NCI-H748 (cell line): ENCODE data around the gene IGSF21.

Experiments
- DNase-seq: peaks from one replicate; lab custom pipeline; 2025; ENCODE audit not compliant: unreplicated experiment; lab: John Stamatoyannopoulos, UW

IGSF21 gene

GRCh38 chr1:18094096-18094495 lies 13.5 kb upstream of the IGSF21 start:
- no peak for DNase-seq

- no peak for DNase-seq
These were observed 10.4 kb upstream of the IGSF21 start for GRCh38 chr1:18097206-18097605.

DNA sequence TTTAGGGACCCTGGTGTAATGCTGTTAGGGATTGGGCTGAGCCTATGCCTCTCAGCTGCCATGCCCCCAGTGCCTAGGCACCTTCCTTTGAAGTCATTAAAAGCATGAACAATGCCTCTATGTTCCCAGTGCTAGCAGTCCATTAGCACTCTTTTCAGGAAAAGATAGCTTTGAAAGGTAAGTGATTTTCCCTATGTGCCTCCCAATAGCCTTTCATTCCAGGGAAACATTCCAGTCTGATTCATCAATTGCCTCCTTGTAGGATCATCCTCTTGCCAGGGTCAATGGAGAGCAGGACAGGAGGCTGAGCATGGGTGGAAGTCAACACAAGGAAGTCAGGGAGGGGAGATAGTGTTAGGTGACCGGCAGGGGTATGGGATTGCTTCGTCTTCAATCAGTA lies 8.6 kb upstream of the IGSF21 start:
- no peak for DNase-seq

DNA sequence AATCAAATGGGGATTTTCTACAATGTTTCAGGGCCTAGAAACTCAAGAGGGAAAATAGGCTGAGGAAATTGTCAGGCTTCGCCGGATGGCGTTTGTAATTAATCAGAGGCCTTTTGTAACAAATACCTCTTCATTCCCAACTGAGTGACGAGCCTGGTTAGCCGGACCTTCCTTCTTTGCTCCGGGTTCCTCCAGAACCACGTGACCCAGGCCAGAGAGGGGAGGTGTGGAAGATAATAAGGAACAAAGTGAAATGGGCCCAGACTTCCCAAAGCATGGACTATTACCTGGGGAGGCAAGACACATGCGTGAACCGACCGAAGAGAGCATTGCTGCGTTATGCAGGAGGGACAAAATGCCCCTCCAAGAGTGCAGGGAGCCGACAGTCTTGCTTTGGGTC lies 7.5 kb upstream of the IGSF21 start:
- no peak for DNase-seq

DNA sequence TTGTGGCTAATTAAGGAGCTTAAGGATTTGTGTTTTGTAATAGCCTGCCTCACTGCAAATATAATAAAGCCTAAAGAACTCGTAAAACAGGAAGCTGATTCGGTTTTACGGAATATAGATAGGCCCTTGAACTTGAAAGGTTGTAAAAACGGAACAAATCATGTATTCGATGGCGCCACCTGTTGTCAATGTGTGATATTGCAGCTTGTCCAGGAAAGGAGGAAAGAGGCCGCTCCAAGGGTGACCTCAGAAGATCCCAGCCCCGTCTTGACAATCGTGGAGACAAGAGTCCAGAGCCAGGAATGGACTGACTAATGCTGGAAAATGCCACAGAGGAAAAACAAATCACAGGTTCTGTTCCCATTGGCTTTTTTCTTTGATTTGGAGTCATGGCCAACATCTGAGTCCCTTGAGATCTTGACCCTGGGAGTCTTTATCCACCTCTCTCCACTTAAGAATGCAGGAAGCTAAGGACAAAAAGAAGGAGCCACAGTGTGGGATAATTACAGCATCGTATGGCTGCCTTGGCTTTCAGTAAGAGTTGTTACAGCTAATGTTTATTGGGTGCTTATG lies 7.0 kb upstream of the IGSF21 start:
- DNase-seq = peak; percentile 39

DNA sequence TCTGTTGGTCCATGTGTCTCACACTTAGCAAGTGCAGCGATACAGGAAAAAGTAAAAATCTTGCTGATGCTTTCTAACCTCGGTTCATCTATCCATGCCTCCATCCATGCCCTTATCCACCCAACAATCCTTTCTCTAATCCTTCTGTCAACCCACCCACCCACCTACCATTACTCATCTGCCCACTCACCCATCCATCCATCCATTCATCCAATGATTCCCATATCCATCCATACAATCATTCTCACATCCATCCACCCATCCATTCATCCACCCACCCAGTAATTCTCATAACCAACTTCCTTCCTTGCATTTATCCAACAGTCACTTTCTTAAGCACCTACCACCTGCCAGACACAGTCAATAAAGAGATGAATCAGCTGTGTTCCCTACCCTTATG lies 6.1 kb upstream of the IGSF21 start:
- no peak for DNase-seq

GRCh38 chr1:18103788-18104421 lies 3.7 kb upstream of the IGSF21 start:
- no peak for DNase-seq

DNA sequence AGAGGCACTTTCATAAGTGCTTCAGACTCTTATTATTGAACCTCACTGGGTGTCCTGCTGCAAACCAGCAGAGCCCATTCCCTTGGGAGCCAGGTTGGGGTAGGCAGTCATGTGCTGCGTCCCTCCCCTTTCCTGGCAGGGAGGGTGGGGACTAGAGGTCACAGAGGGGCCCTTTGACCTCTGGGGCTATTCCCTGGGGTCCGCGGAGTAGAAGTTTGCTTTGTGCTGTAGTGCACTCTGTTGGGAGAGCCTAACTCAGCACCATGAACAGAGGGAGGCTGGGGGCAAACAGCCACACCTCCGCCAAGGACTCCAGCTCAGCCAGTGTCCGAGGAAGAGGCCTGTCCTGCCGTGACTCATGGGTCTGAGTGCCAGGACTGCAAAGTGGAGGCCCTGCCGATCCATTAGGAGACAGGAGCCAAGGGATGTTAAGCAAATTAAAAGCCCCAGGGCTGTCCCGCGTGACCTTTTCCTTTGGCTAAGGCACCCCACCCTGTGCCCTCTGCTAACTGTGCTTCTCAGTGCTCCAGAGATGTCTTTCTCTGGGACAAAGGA lies 3.0 kb upstream of the IGSF21 start:
- DNase-seq = no peak

- no peak for DNase-seq
These were observed 2.4 kb upstream of the IGSF21 start for GRCh38 chr1:18105196-18105595.

GRCh38 chr1:18108299-18109057 lies 880 bp downstream of the IGSF21 start:
- peak; percentile 39 for DNase-seq

DNA sequence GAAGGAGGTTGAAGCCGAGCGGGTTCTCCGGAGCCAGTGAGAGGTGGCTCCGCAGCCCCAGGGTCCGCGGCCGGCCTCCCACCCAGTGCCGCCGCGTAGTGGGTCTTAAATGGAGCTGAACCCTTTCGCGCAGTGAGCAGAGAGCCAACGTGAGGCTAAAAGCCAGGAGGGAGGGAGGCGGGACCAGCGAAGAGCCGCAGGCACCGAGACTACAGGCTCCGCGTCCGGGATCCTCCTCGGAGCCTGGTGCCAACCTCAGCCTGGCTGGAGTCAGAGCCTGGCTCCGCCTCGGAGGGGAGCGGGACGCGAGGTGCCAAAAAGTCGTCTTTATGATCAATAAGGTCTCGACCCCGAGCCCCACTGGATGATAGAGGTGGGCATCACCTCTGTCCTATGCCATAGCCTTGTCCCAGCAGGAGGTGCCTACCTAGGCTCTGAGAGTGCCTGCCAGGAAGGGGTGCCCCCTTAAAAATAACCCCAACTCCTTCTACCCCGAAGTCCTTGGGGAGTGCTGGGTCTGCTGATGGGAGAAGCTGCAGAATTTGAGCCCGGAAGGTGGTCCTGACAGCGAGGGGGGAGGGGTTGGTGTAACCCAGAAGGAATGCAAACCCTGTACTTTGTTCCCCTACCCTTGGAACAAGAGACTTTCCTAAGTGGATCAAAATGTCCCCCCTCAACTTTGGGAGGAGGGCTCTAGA lies 1.6 kb downstream of the IGSF21 start:
- DNase-seq = peak; percentile 53

GRCh38 chr1:18109756-18110597 lies 2.4 kb downstream of the IGSF21 start:
- peak; percentile 58 for DNase-seq

- DNase-seq = no peak
These were observed 3.0 kb downstream of the IGSF21 start for GRCh38 chr1:18110598-18110939.

DNA sequence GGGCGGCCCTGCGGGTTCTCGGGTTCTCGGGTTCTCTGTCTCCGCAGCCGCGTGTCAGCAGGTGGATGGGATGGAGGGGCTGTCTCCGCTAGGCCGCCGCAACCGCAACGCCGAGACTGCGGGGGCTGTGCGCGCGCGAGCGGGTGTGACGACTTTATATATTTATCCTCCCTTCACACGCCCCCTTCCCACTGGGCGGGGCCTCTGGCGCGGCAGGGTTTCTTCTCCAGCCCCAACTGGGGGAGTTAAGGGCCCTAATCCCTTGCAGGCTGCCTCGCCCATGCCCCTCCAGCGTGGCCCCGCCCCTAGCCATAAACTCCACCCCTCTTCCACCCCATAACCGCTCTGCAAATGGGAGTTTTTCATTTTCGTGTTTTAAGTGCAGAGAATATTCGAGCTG lies 3.4 kb downstream of the IGSF21 start:
- DNase-seq = no peak

- DNase-seq = no peak
These were observed 4.2 kb downstream of the IGSF21 start for GRCh38 chr1:18111605-18112297.

- DNase-seq = no peak
These were observed 5.0 kb downstream of the IGSF21 start for GRCh38 chr1:18112611-18113010.

DNA sequence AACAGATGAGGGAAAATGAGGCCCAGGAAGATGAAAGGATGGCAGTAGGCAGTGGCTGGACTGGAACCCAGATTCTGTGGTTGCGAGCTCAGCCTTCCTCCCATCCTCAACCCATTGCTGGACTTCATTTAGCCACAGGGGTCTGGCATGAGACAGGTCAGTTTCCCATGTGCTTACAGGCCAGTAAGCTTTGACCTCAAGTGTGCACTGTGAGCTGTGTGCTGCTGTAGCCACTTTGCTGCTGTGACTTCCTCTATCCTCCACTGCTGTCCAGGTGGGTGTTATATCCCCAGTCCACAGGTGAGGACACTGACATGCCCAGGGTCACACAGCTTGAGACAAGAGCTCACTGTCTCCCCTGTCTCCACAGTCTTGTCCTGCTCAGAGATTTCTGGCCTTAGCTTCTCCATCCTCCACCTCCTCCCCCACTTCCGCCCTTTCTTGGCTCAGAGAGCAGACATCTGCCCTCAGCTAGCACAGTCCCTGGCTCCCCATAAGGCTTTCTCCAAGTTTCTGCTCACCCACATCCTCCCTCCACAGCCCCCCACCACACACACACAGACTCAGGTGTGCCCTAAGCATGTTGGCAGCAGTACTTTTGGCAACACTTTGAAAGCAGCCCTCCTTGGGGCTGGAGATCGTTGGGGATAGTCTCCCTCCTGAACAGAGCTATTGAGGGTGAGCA lies 7.3 kb downstream of the IGSF21 start:
- no peak for DNase-seq

DNA sequence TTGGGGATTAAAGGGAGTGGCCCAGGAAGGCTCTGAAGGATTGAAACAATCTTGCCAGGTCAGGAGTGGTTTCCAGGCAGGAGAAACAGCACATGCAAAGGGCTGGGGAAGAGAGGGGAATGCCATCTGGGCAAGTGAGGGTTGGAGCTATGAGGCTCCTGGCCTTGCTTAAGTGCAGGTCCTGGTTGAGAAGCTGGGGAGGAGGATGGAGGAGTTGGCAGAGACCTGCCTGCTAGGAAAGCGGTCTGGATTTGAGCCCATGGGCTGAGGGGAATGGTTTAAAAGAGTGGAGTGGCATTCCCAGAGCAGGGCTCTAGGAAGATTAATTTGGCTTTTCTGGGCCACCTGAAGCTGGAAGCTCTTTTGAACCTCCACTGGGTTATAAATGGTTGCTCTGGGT lies 9.2 kb downstream of the IGSF21 start:
- DNase-seq = no peak

- DNase-seq = peak; percentile 19
These were observed 10.5 kb downstream of the IGSF21 start for GRCh38 chr1:18118078-18118477.

- no peak for DNase-seq
These were observed 10.9 kb downstream of the IGSF21 start for GRCh38 chr1:18118491-18118890.
